ENCODE data around the gene RAG1. TPM values are rescaled to one million over a fixed set of nuclear protein-coding genes. Genes with fewer than 3 reads are reported as not detected.

RAG1 gene
- total RNA-seq, 2 donors from 2014 or later, result 0.28 to 0.54 TPM

DNA sequence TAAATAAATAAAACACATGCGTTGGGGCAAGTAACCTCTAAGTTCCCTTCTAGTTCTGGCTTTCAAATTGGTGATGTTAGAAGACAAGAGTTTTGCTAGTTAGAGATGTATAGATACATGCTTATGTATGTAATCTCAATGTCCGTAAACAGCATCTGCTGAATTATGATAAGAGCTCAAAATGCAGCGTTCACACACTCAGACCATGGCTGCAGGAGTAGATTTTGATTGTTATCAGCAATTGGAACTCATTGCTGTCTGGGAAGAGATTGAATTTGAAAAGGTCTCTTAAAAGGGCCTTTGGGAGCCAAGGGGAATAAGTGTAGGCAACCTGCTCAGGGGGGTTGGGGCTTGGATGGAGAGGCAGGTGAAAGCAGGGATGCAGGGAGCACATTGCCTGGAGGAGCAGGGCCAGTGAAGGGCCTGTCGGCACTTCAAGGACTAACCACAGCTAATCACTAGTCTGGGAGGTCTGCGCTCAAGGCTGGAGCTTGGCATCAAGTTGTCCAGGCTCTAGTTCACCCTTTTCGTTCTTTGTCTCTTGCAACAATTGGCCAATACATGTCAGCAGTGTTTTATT lies 2.7 kb upstream of the RAG1 start:
- Histone ChIP-seq H3K9me3 (no peaks in the 10 kb centered on the region), H3K27me3 (replicated peaks; ENCODE audit: insufficient read depth) (no peaks in the 10 kb centered on the region), H3K4me3 (peak overlapping the region; percentile 66), H3K4me1 (ENCODE audit: control insufficient read depth in 1 of 2, low read depth in 2 of 2) (peaks cover 0 to 5% of the 10 kb centered on the region in 2 donors), H3K27ac (no peak overlapping the region), H3K36me3 (no peaks in the 10 kb centered on the region)
- ATAC-seq (ENCODE audit: insufficient number of reproducible peaks, low FRiP score, low read depth) (no peak), DNase-seq (ENCODE audit: low spot score) (no peak)
- TF ChIP-seq, protein P1, sequence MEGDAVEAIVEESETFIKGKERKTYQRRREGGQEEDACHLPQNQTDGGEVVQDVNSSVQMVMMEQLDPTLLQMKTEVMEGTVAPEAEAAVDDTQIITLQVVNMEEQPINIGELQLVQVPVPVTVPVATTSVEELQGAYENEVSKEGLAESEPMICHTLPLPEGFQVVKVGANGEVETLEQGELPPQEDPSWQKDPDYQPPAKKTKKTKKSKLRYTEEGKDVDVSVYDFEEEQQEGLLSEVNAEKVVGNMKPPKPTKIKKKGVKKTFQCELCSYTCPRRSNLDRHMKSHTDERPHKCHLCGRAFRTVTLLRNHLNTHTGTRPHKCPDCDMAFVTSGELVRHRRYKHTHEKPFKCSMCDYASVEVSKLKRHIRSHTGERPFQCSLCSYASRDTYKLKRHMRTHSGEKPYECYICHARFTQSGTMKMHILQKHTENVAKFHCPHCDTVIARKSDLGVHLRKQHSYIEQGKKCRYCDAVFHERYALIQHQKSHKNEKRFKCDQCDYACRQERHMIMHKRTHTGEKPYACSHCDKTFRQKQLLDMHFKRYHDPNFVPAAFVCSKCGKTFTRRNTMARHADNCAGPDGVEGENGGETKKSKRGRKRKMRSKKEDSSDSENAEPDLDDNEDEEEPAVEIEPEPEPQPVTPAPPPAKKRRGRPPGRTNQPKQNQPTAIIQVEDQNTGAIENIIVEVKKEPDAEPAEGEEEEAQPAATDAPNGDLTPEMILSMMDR (IDR thresholded peaks at IDR 0.05), result no peak

DNA sequence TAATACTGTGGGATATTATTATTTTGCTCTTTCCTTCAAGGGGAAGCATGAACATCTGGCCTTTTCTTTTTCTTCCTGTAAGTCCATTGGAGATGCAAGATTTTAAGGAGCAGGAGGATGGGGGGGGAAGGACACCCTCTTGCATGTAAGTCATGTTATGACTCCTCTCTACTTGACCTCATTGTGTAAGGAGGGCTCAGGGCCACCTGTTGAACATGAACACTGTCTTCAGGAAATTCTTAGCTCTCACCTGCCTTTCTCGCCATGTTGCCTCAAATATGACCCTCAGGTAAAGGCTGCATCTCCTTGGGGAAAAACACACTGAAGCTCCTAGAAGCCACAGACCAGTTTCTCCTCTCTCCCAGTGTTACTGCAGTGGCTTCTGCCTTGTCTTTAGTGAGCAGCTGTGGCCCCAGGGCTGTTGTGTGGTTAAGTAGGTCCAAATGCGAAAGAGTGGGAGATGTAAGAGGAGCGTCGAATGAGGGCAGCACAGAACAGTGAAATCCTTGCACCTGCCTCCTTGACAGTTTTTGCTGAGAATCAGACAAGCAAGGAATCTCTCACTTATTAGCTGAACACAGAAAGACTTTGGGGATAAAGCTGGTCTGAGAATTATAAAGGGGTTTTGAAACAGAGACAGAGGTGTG lies 1.3 kb upstream of the RAG1 start:
- H3K27me3 ChIP-seq (replicated peaks; ENCODE audit: insufficient read depth), result no peaks in the 10 kb centered on the region
- TF ChIP-seq, protein P1 (IDR thresholded peaks at IDR 0.05), result no peak
- no peak overlapping the region for H3K27ac ChIP-seq
- H3K9me3 ChIP-seq, result no peaks in the 10 kb centered on the region
- H3K36me3 ChIP-seq, result no peaks in the 10 kb centered on the region
- peaks cover 0 to 5% of the 10 kb centered on the region in 2 donors for H3K4me1 ChIP-seq (ENCODE audit: control insufficient read depth in 1 of 2, low read depth in 2 of 2)
- ATAC-seq (ENCODE audit: insufficient number of reproducible peaks, low FRiP score, low read depth) (no peak), DNase-seq (ENCODE audit: low spot score) (no peak)
- H3K4me3 ChIP-seq, result no peak overlapping the region

DNA sequence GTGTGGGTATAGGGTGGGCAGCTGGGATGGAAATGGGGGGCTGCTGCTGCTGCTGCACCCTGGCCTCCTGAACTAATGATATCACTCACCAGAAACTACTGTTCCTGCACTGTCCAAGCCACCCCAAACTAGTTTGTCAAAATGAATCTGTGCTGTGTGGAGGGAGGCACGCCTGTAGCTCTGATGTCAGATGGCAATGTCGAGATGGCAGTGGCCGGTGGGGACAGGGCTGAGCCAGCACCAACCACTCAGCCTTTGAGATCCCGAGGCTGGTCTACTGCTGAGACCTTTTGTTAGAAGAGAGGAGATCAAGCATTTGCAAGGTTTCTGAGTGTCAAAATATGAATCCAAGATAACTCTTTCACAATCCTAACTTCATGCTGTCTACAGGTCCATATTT lies 1.3 kb downstream of the RAG1 start:
- H3K36me3 ChIP-seq, result no peaks in the 10 kb centered on the region
- DNase-seq (ENCODE audit: low spot score) (no peak), ATAC-seq (ENCODE audit: insufficient number of reproducible peaks, low FRiP score, low read depth) (no peak)
- H3K4me1 ChIP-seq (ENCODE audit: control insufficient read depth in 1 of 2, low read depth in 2 of 2), result peaks cover 0 to 5% of the 10 kb centered on the region in 2 donors
- no peaks in the 10 kb centered on the region for H3K27me3 ChIP-seq (replicated peaks; ENCODE audit: insufficient read depth)
- H3K9me3 ChIP-seq, result no peaks in the 10 kb centered on the region
- TF ChIP-seq, protein P1 (IDR thresholded peaks at IDR 0.05), result no peak
- no peak overlapping the region for H3K27ac ChIP-seq
- H3K4me3 ChIP-seq, result no peak overlapping the region

DNA sequence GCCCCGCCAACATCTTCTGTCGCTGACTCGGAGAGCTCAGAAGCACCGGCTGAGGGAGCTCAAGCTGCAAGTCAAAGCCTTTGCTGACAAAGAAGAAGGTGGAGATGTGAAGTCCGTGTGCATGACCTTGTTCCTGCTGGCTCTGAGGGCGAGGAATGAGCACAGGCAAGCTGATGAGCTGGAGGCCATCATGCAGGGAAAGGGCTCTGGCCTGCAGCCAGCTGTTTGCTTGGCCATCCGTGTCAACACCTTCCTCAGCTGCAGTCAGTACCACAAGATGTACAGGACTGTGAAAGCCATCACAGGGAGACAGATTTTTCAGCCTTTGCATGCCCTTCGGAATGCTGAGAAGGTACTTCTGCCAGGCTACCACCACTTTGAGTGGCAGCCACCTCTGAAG lies 6.7 kb downstream of the RAG1 start:
- Histone ChIP-seq H3K4me1 (ENCODE audit: control insufficient read depth in 1 of 2, low read depth in 2 of 2) (peaks cover 3 to 22% of the 10 kb centered on the region in 2 donors), H3K27ac (no peak overlapping the region), H3K27me3 (replicated peaks; ENCODE audit: insufficient read depth) (no peaks in the 10 kb centered on the region), H3K36me3 (no peaks in the 10 kb centered on the region), H3K9me3 (no peaks in the 10 kb centered on the region), H3K4me3 (no peak overlapping the region)
- DNase-seq (ENCODE audit: low spot score), result no peak
- ATAC-seq (ENCODE audit: insufficient number of reproducible peaks, low FRiP score, low read depth), result no peak
- TF ChIP-seq, protein P1 (IDR thresholded peaks at IDR 0.05), result no peak

DNA sequence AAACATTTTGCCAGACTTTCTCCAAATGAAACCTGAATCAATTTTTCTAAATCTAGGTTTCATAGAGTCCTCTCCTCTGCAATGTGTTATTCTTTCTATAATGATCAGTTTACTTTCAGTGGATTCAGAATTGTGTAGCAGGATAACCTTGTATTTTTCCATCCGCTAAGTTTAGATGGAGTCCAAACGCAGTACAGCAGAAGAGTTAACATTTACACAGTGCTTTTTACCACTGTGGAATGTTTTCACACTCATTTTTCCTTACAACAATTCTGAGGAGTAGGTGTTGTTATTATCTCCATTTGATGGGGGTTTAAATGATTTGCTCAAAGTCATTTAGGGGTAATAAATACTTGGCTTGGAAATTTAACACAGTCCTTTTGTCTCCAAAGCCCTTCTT lies 9.6 kb downstream of the RAG1 start:
- H3K27me3 ChIP-seq (replicated peaks; ENCODE audit: insufficient read depth), result no peaks in the 10 kb centered on the region
- H3K4me1 ChIP-seq (ENCODE audit: control insufficient read depth in 1 of 2, low read depth in 2 of 2), result peaks cover 3 to 22% of the 10 kb centered on the region in 2 donors
- H3K27ac ChIP-seq, result peak overlapping the region; percentile 38 to 55
- TF ChIP-seq, protein P1 (IDR thresholded peaks at IDR 0.05), result no peak
- no peak overlapping the region for H3K4me3 ChIP-seq
- ATAC-seq (ENCODE audit: insufficient number of reproducible peaks, low FRiP score, low read depth) (no peak), DNase-seq (ENCODE audit: low spot score) (no peak)
- H3K9me3 ChIP-seq, result no peaks in the 10 kb centered on the region
- no peaks in the 10 kb centered on the region for H3K36me3 ChIP-seq

Measured in thoracic aorta (tissue), 2 donors.